ENCODE results near the gene SLC7A11.

DNA sequence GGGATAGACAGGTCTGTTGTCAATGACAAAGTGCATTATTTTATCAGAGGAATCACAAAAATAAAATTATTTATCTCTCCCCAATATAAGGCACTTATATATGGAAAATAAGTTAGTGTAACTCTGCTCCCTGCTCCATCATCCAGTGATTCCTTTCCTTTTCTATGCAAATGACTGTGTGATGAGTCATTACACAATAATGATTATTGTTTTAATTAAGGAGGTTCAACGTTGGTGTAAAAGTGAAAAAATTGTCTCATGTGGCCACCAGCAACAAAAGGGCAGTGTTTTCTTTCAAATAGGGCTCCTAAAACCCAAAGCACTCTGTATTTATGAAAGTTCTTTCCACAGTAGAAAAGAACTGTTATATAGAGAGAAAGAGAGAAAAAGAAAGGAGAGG is 16.7 kb downstream of the SLC7A11 start:
- TF ChIP-seq, protein P1, sequence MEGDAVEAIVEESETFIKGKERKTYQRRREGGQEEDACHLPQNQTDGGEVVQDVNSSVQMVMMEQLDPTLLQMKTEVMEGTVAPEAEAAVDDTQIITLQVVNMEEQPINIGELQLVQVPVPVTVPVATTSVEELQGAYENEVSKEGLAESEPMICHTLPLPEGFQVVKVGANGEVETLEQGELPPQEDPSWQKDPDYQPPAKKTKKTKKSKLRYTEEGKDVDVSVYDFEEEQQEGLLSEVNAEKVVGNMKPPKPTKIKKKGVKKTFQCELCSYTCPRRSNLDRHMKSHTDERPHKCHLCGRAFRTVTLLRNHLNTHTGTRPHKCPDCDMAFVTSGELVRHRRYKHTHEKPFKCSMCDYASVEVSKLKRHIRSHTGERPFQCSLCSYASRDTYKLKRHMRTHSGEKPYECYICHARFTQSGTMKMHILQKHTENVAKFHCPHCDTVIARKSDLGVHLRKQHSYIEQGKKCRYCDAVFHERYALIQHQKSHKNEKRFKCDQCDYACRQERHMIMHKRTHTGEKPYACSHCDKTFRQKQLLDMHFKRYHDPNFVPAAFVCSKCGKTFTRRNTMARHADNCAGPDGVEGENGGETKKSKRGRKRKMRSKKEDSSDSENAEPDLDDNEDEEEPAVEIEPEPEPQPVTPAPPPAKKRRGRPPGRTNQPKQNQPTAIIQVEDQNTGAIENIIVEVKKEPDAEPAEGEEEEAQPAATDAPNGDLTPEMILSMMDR (conservative IDR thresholded peaks at IDR 0.05; ENCODE audit: low read depth, low read length) = no peak
- TF ChIP-seq RAD21 (IDR thresholded peaks at IDR 0.05; ENCODE audit: low read length) (no peak), POLR2A (IDR thresholded peaks at IDR 0.05; ENCODE audit: low read depth, low read length) (no peak), MAFK (IDR thresholded peaks at IDR 0.05; ENCODE audit: low read depth, low read length) (no peak), RCOR1 (IDR thresholded peaks at IDR 0.05; ENCODE audit: insufficient replicate concordance, low read length) (no peak), SMC3 (IDR thresholded peaks at IDR 0.05; ENCODE audit: low read depth, low read length) (no peak), RFX5 (IDR thresholded peaks at IDR 0.05; ENCODE audit: low read depth, low read length) (no peak), NFE2L2 (IDR thresholded peaks at IDR 0.05; ENCODE audit: low read depth, low read length) (no peak), MXI1 (IDR thresholded peaks at IDR 0.05; ENCODE audit: borderline replicate concordance, low read depth, low read length) (no peak), FOS (IDR thresholded peaks at IDR 0.05; ENCODE audit: low read depth, low read length) (peak; percentile 56; the same call in 1 of the 2 replicates)

All from IMR-90 (cell line).